Measurements from ENCODE around the gene TMED4. TPM values are rescaled to one million over a fixed set of nuclear protein-coding genes. Genes with fewer than 3 reads are reported as not detected.
A peak's percentile ranks its signal among the peaks of the same experiment; 100 is the strongest.

TMED4 gene
- total and polyA plus RNA-seq, 2 of the 13 experiments (the other 11 are each of a cell fraction or from before 2014, with no cell fraction given) = 81.4 to 109 TPM

DNA sequence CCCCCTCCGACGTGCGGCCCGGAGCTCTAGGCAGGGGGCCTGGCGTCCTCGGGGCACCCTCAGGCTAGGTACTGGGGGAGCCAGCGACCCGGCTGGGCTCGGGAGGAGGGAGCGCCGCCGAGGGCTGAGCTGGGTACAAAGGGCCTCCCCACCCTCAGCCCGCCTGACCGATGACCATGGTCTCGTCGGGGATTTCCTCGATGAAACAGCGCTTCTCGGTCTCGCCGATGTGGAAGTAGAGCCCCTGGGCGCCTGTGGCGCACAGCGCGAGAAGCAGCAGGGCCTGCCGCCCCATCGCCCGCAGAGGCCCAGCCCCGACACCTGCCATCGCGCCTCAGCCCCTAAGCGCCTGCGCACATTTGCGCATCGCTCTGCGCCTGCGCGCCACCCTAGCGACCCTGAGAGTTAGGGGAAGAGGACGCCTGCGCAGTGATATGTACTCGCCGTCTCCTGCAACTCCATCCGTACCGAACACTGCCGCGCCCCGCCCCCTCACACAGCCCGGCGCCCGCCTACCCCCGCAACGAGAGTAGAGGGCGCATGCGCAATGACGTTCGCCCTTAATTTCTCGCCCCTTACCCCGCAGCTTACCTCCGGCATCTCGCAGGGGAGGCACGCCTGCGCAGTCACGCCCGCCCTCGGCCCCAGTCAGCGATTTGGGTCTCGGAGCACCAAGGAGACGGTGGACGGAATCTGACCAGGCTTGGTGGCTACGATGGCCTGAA lies at the start of gene TMED4 (continued):
- TF ChIP-seq, protein P1, sequence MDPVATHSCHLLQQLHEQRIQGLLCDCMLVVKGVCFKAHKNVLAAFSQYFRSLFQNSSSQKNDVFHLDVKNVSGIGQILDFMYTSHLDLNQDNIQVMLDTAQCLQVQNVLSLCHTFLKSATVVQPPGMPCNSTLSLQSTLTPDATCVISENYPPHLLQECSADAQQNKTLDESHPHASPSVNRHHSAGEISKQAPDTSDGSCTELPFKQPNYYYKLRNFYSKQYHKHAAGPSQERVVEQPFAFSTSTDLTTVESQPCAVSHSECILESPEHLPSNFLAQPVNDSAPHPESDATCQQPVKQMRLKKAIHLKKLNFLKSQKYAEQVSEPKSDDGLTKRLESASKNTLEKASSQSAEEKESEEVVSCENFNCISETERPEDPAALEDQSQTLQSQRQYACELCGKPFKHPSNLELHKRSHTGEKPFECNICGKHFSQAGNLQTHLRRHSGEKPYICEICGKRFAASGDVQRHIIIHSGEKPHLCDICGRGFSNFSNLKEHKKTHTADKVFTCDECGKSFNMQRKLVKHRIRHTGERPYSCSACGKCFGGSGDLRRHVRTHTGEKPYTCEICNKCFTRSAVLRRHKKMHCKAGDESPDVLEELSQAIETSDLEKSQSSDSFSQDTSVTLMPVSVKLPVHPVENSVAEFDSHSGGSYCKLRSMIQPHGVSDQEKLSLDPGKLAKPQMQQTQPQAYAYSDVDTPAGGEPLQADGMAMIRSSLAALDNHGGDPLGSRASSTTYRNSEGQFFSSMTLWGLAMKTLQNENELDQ (CRISPR knock-in tag; IDR thresholded peaks at IDR 0.05; ENCODE audit: borderline replicate concordance) = no peak
- TF ChIP-seq TSC22D2 (CRISPR knock-in tag; IDR thresholded peaks at IDR 0.05; ENCODE audit: borderline replicate concordance) (no peak), ZNF670 (CRISPR knock-in tag; IDR thresholded peaks at IDR 0.05; ENCODE audit: borderline replicate concordance) (0 out of 2 replicates have a peak, but pooled peaks have one; percentile 11), ARHGAP35 (CRISPR knock-in tag; IDR thresholded peaks at IDR 0.05; ENCODE audit: borderline replicate concordance) (0 out of 2 replicates have a peak, but pooled peaks have one; percentile 37), WIZ (CRISPR knock-in tag; IDR thresholded peaks at IDR 0.05) (no peak), SALL1 (CRISPR knock-in tag; IDR thresholded peaks at IDR 0.05) (peak; percentile 27; the same call in 1 of the 2 replicates), ZNF326 (CRISPR knock-in tag; IDR thresholded peaks at IDR 0.05; ENCODE audit: borderline replicate concordance) (no peak), SMAD3 (CRISPR knock-in tag; IDR thresholded peaks at IDR 0.05) (no peak), ZNF563 (CRISPR knock-in tag; IDR thresholded peaks at IDR 0.05) (no peak; the same call in 1 of the 2 replicates), ZNF746 (CRISPR knock-in tag; IDR thresholded peaks at IDR 0.05) (peak; percentile 68; the same call in 1 of the 2 replicates), NFE2 (CRISPR knock-in tag; IDR thresholded peaks at IDR 0.05) (no peak), FOXO1 (CRISPR knock-in tag; IDR thresholded peaks at IDR 0.05) (0 out of 2 replicates have a peak, but pooled peaks have one; percentile 16), ZNF496 (CRISPR knock-in tag; IDR thresholded peaks at IDR 0.05; ENCODE audit: insufficient replicate concordance) (no peak), ZNF720 (CRISPR knock-in tag; IDR thresholded peaks at IDR 0.05) (0 out of 2 replicates have a peak, but pooled peaks have one; percentile 23), PRPF4 (IDR thresholded peaks at IDR 0.05; ENCODE audit: low read depth, low read length, poor library complexity, severe bottlenecking) (no peak), ZNF839 (CRISPR knock-in tag; IDR thresholded peaks at IDR 0.05; ENCODE audit: borderline replicate concordance) (no peak)
- TF ChIP-seq, protein P2, sequence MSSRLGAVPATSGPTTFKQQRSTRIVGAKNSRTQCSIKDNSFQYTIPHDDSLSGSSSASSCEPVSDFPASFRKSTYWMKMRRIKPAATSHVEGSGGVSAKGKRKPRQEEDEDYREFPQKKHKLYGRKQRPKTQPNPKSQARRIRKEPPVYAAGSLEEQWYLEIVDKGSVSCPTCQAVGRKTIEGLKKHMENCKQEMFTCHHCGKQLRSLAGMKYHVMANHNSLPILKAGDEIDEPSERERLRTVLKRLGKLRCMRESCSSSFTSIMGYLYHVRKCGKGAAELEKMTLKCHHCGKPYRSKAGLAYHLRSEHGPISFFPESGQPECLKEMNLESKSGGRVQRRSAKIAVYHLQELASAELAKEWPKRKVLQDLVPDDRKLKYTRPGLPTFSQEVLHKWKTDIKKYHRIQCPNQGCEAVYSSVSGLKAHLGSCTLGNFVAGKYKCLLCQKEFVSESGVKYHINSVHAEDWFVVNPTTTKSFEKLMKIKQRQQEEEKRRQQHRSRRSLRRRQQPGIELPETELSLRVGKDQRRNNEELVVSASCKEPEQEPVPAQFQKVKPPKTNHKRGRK (CRISPR knock-in tag; IDR thresholded peaks at IDR 0.05) = no peak
- TF ChIP-seq, protein P3, sequence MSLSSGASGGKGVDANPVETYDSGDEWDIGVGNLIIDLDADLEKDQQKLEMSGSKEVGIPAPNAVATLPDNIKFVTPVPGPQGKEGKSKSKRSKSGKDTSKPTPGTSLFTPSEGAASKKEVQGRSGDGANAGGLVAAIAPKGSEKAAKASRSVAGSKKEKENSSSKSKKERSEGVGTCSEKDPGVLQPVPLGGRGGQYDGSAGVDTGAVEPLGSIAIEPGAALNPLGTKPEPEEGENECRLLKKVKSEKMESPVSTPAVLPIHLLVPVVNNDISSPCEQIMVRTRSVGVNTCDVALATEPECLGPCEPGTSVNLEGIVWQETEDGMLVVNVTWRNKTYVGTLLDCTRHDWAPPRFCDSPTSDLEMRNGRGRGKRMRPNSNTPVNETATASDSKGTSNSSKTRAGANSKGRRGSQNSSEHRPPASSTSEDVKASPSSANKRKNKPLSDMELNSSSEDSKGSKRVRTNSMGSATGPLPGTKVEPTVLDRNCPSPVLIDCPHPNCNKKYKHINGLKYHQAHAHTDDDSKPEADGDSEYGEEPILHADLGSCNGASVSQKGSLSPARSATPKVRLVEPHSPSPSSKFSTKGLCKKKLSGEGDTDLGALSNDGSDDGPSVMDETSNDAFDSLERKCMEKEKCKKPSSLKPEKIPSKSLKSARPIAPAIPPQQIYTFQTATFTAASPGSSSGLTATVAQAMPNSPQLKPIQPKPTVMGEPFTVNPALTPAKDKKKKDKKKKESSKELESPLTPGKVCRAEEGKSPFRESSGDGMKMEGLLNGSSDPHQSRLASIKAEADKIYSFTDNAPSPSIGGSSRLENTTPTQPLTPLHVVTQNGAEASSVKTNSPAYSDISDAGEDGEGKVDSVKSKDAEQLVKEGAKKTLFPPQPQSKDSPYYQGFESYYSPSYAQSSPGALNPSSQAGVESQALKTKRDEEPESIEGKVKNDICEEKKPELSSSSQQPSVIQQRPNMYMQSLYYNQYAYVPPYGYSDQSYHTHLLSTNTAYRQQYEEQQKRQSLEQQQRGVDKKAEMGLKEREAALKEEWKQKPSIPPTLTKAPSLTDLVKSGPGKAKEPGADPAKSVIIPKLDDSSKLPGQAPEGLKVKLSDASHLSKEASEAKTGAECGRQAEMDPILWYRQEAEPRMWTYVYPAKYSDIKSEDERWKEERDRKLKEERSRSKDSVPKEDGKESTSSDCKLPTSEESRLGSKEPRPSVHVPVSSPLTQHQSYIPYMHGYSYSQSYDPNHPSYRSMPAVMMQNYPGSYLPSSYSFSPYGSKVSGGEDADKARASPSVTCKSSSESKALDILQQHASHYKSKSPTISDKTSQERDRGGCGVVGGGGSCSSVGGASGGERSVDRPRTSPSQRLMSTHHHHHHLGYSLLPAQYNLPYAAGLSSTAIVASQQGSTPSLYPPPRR (CRISPR knock-in tag; IDR thresholded peaks at IDR 0.05; ENCODE audit: borderline replicate concordance) = no peak
- TF ChIP-seq, protein P4, sequence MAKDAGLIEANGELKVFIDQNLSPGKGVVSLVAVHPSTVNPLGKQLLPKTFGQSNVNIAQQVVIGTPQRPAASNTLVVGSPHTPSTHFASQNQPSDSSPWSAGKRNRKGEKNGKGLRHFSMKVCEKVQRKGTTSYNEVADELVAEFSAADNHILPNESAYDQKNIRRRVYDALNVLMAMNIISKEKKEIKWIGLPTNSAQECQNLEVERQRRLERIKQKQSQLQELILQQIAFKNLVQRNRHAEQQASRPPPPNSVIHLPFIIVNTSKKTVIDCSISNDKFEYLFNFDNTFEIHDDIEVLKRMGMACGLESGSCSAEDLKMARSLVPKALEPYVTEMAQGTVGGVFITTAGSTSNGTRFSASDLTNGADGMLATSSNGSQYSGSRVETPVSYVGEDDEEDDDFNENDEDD (CRISPR knock-in tag; IDR thresholded peaks at IDR 0.05; ENCODE audit: borderline replicate concordance) = peak; percentile 12; the same call in 1 of the 2 replicates
